ENCODE measurements around the gene TRDN.

GRCh38 chr6:123508290-123508689 lies 128.5 kb downstream of the TRDN start:
- TF ChIP-seq POLR2A (IDR thresholded peaks at IDR 0.05) (no peak), CTCF (IDR thresholded peaks at IDR 0.05) (no peak)
